ENCODE measurements around the gene HDAC4. TPM values are rescaled to one million over a fixed set of nuclear protein-coding genes. Genes with fewer than 3 reads are reported as not detected.

The HDAC4 gene
- total and polyA plus RNA-seq, 5 donors: 7.8 to 29.1 (median 22.5) TPM

- no peaks in the 10 kb centered on the region for H3K27me3 ChIP-seq (ENCODE audit: control insufficient read depth, insufficient read depth)
- no peaks in the 10 kb centered on the region for H3K9me3 ChIP-seq (ENCODE audit: control insufficient read depth, low read length)
- 89% methylated on average over 21 of the region's 21 CpGs for WGBS
- H3K27ac ChIP-seq (ENCODE audit: low read length): no peak overlapping the region
- peaks cover 5% of the 10 kb centered on the region for H3K4me1 ChIP-seq (ENCODE audit: control insufficient read depth, insufficient read depth, low read length)
- intact Hi-C loops (cut with DNase I): no loop called here
- H3K4me3 ChIP-seq (ENCODE audit: low read length): no peak overlapping the region
- no peak for ATAC-seq
- no peak for DNase-seq
These were observed 36.7 kb downstream of the HDAC4 start for GRCh38 chr2:239363946-239364637.

GRCh38 chr2:239362507-239362906, 38.3 kb downstream of the HDAC4 start:
- intact Hi-C loops (cut with DNase I): no loop called here
- Histone ChIP-seq H3K9me3 (ENCODE audit: control insufficient read depth, low read length) (no peaks in the 10 kb centered on the region), H3K4me3 (ENCODE audit: low read length) (no peak overlapping the region), H3K27ac (ENCODE audit: low read length) (no peak overlapping the region), H3K27me3 (ENCODE audit: control insufficient read depth, insufficient read depth) (no peaks in the 10 kb centered on the region), H3K4me1 (ENCODE audit: control insufficient read depth, insufficient read depth, low read length) (peaks cover 5% of the 10 kb centered on the region)
- DNase-seq (no peak), ATAC-seq (no peak)
- WGBS: 89% methylated on average over 4 of the region's 4 CpGs

- no peak overlapping the region for H3K27ac ChIP-seq (ENCODE audit: low read length)
- no peaks in the 10 kb centered on the region for H3K27me3 ChIP-seq (ENCODE audit: control insufficient read depth, insufficient read depth)
- ATAC-seq: no peak
- peaks cover 5% of the 10 kb centered on the region for H3K4me1 ChIP-seq (ENCODE audit: control insufficient read depth, insufficient read depth, low read length)
- H3K9me3 ChIP-seq (ENCODE audit: control insufficient read depth, low read length): no peaks in the 10 kb centered on the region
- DNase-seq: no peak
- intact Hi-C loops (cut with DNase I): no loop called here
- H3K4me3 ChIP-seq (ENCODE audit: low read length): no peak overlapping the region
- 72% methylated on average over 3 of the region's 3 CpGs for WGBS
These were observed 39.5 kb downstream of the HDAC4 start for GRCh38 chr2:239361311-239361642.

- no peaks in the 10 kb centered on the region for H3K9me3 ChIP-seq (ENCODE audit: control insufficient read depth, low read length)
- peaks cover 5% of the 10 kb centered on the region for H3K4me1 ChIP-seq (ENCODE audit: control insufficient read depth, insufficient read depth, low read length)
- H3K4me3 ChIP-seq (ENCODE audit: low read length): no peak overlapping the region
- intact Hi-C loops (cut with DNase I): no loop called here
- no peak overlapping the region for H3K27ac ChIP-seq (ENCODE audit: low read length)
- DNase-seq (no peak), ATAC-seq (no peak)
- H3K27me3 ChIP-seq (ENCODE audit: control insufficient read depth, insufficient read depth): no peaks in the 10 kb centered on the region
- WGBS: 80% methylated on average over 19 of the region's 19 CpGs
These were observed 40.2 kb downstream of the HDAC4 start for GRCh38 chr2:239360421-239361310.

GRCh38 chr2:239360008-239360407, 40.8 kb downstream of the HDAC4 start:
- peaks cover 5% of the 10 kb centered on the region for H3K4me1 ChIP-seq (ENCODE audit: control insufficient read depth, insufficient read depth, low read length)
- WGBS: 94% methylated on average over 11 of the region's 11 CpGs
- intact Hi-C loops (cut with DNase I): no loop called here
- ATAC-seq (no peak), DNase-seq (no peak)
- no peak overlapping the region for H3K4me3 ChIP-seq (ENCODE audit: low read length)
- no peaks in the 10 kb centered on the region for H3K27me3 ChIP-seq (ENCODE audit: control insufficient read depth, insufficient read depth)
- no peak overlapping the region for H3K27ac ChIP-seq (ENCODE audit: low read length)
- no peaks in the 10 kb centered on the region for H3K9me3 ChIP-seq (ENCODE audit: control insufficient read depth, low read length)

- no peak overlapping the region for H3K4me3 ChIP-seq (ENCODE audit: low read length)
- H3K27ac ChIP-seq (ENCODE audit: low read length): no peak overlapping the region
- DNase-seq (no peak), ATAC-seq (no peak)
- peaks cover 5% of the 10 kb centered on the region for H3K4me1 ChIP-seq (ENCODE audit: control insufficient read depth, insufficient read depth, low read length)
- no peaks in the 10 kb centered on the region for H3K27me3 ChIP-seq (ENCODE audit: control insufficient read depth, insufficient read depth)
- no peaks in the 10 kb centered on the region for H3K9me3 ChIP-seq (ENCODE audit: control insufficient read depth, low read length)
- WGBS: 86% methylated on average over 20 of the region's 20 CpGs
- intact Hi-C loops (cut with DNase I): no loop called here
These were observed 41.5 kb downstream of the HDAC4 start for GRCh38 chr2:239359196-239359912.

- ATAC-seq: peak; percentile 66 to 74
These were observed 42.6 kb downstream of the HDAC4 start for GRCh38 chr2:239358062-239358754.

GRCh38 chr2:239355724-239356123, 45.1 kb downstream of the HDAC4 start:
- 49% methylated on average over 3 of the region's 3 CpGs for WGBS
- H3K27me3 ChIP-seq (ENCODE audit: control insufficient read depth, insufficient read depth): no peaks in the 10 kb centered on the region
- H3K9me3 ChIP-seq (ENCODE audit: control insufficient read depth, low read length): no peaks in the 10 kb centered on the region
- no peak overlapping the region for H3K27ac ChIP-seq (ENCODE audit: low read length)
- peak; percentile 22 to 53 for ATAC-seq
- no peak overlapping the region for H3K4me3 ChIP-seq (ENCODE audit: low read length)
- intact Hi-C loops (cut with DNase I): no loop called here
- no peak for DNase-seq
- H3K4me1 ChIP-seq (ENCODE audit: control insufficient read depth, insufficient read depth, low read length): peaks cover 6% of the 10 kb centered on the region

More at GRCh38 chr2:239358062-239358754, 42.6 kb downstream of the HDAC4 start:
- Histone ChIP-seq H3K9me3 (ENCODE audit: control insufficient read depth, low read length) (no peaks in the 10 kb centered on the region), H3K4me1 (ENCODE audit: control insufficient read depth, insufficient read depth, low read length) (peaks cover 6% of the 10 kb centered on the region), H3K27me3 (ENCODE audit: control insufficient read depth, insufficient read depth) (no peaks in the 10 kb centered on the region), H3K27ac (ENCODE audit: low read length) (no peak overlapping the region), H3K4me3 (ENCODE audit: low read length) (no peak overlapping the region)
- no peak for DNase-seq
- intact Hi-C loops (cut with DNase I): no loop called here
- 61% methylated on average over 18 of the region's 18 CpGs for WGBS

GRCh38 chr2:239355139-239355538, 45.7 kb downstream of the HDAC4 start:
- 71% methylated on average over 2 of the region's 2 CpGs for WGBS
- no peaks in the 10 kb centered on the region for H3K9me3 ChIP-seq (ENCODE audit: control insufficient read depth, low read length)
- intact Hi-C loops (cut with DNase I): no loop called here
- ATAC-seq (no peak), DNase-seq (no peak)
- H3K27ac ChIP-seq (ENCODE audit: low read length): no peak overlapping the region
- H3K4me3 ChIP-seq (ENCODE audit: low read length): no peak overlapping the region
- H3K4me1 ChIP-seq (ENCODE audit: control insufficient read depth, insufficient read depth, low read length): peaks cover 2% of the 10 kb centered on the region
- H3K27me3 ChIP-seq (ENCODE audit: control insufficient read depth, insufficient read depth): no peaks in the 10 kb centered on the region

- no peaks in the 10 kb centered on the region for H3K9me3 ChIP-seq (ENCODE audit: control insufficient read depth, low read length)
- H3K4me3 ChIP-seq (ENCODE audit: low read length): no peak overlapping the region
- H3K27me3 ChIP-seq (ENCODE audit: control insufficient read depth, insufficient read depth): no peaks in the 10 kb centered on the region
- peaks cover 2% of the 10 kb centered on the region for H3K4me1 ChIP-seq (ENCODE audit: control insufficient read depth, insufficient read depth, low read length)
- WGBS: 89% methylated on average over 2 of the region's 2 CpGs
- no peak overlapping the region for H3K27ac ChIP-seq (ENCODE audit: low read length)
- DNase-seq (no peak), ATAC-seq (no peak)
- intact Hi-C loops (cut with DNase I): no loop called here
These were observed 46.1 kb downstream of the HDAC4 start for GRCh38 chr2:239354791-239355136.

All from right cardiac atrium (tissue), 5 donors.